Astrocyte of the cerebellum (primary cell): ENCODE results near the gene SLC29A1.

Experiments used
- DNase-seq: peaks from one replicate; pipeline ENCODE4 v3.0.0-alpha.2; 2011; ENCODE audit warnings: low read depth
- H3K4me3 ChIP-seq: 2 replicates; pipeline ENCODE4 v1.5.1; 2011; ENCODE audit warnings: mild to moderate bottlenecking, low read depth, low read length, moderate library complexity
- in situ Hi-C: cut with HindIII; loops from 2 replicates; pipeline ENCODE4 v1.10.0; 2017; ENCODE audit warnings: low sequenced_read_pairs
- TF ChIP-seq, protein P1 (sequence below): IDR thresholded peaks from 2 replicates; pipeline ENCODE4 v1.5.1; 2012; ENCODE audit warnings: low read length, low read depth, moderate library complexity, mild to moderate bottlenecking; ENCODE audit errors: missing control alignments

SLC29A1 gene

DNA sequence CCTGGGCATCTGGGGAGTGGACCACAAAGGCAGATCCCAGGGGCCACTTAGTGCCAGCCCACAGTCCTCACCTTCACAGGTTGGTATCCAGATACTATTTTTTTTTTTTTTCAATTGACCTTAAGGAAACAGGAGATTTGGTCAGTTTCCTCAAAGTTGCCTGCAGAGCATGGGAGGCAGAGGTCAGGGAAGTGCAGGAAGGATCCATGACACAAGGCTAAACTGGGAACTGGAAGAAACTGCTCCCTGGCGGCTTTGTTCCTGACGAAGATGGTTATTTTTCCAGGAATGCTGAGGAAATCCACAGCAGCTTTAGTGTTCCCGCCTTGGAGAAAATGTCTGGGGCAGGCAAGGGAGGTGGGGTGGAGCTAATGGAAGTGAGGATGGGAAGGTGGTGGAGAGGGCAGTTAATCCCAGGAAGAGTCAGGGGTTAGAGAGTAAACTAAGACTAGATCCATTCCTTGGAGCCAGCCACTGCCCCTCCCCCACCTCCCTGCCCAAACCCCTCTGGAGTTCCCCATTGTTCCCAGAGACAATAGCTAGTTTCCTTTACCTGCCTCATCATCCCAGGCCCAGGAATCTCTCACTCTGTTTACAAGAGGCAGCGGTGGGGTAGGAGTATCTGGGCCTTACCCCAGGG, 20.9 kb upstream of the SLC29A1 start:
- no peak for DNase-seq
- TF ChIP-seq, protein P1, sequence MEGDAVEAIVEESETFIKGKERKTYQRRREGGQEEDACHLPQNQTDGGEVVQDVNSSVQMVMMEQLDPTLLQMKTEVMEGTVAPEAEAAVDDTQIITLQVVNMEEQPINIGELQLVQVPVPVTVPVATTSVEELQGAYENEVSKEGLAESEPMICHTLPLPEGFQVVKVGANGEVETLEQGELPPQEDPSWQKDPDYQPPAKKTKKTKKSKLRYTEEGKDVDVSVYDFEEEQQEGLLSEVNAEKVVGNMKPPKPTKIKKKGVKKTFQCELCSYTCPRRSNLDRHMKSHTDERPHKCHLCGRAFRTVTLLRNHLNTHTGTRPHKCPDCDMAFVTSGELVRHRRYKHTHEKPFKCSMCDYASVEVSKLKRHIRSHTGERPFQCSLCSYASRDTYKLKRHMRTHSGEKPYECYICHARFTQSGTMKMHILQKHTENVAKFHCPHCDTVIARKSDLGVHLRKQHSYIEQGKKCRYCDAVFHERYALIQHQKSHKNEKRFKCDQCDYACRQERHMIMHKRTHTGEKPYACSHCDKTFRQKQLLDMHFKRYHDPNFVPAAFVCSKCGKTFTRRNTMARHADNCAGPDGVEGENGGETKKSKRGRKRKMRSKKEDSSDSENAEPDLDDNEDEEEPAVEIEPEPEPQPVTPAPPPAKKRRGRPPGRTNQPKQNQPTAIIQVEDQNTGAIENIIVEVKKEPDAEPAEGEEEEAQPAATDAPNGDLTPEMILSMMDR: no peak
- in situ Hi-C loops: no loop called here
- no peak overlapping the region for H3K4me3 ChIP-seq

DNA sequence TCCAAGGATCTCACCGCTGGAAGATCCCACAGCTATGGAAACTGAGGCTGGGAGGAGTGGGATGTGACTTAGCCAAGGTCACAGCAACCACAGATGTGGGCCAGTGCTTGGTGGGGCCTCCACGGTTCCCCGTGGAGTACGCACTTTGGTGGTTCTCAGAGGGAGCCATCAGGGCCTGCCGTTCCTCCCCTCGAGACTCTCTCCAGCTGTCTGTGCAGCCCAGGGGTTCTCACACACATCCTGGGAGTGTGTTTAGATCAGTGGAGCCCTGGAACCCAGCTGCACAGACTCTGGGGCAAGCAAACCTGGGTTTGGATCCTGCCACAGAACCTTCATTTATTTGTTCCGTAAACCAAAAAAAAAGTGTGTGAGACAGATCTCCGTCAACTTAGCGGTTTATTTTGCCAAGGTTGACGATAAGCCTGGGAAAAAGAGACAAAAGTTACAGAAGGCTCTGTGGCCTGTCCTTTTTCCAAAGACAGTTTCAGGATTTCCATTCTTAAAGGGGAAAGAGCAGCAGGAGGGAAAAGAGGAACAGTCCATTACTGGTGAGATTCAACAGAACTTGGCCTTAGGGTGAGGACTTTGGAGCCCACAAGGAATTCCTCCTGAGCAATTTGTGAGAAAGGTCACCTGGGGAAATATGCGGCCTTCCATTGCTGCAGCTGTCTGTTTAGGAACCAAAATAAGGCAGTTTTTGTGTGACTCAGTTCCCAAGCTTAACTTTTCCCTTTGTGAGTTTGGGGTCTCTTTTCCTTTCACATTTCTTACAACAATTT, 20.2 kb upstream of the SLC29A1 start:
- H3K4me3 ChIP-seq: no peak overlapping the region
- DNase-seq: no peak
- in situ Hi-C loops: no loop called here
- TF ChIP-seq, protein P1: no peak

GRCh38 chr6:44203955-44204354, 19.4 kb upstream of the SLC29A1 start:
- in situ Hi-C loops: no loop called here
- H3K4me3 ChIP-seq: no peak overlapping the region
- TF ChIP-seq, protein P1: no peak
- no peak for DNase-seq

GRCh38 chr6:44207966-44208365, 15.4 kb upstream of the SLC29A1 start:
- in situ Hi-C loops: no loop called here

GRCh38 chr6:44211284-44211683, 12.1 kb upstream of the SLC29A1 start:
- TF ChIP-seq, protein P1: no peak
- no peak for DNase-seq
- in situ Hi-C loops: no loop called here
- H3K4me3 ChIP-seq: no peak overlapping the region

More at GRCh38 chr6:44207966-44208365, 15.4 kb upstream of the SLC29A1 start:
- H3K4me3 ChIP-seq: no peak overlapping the region
- TF ChIP-seq, protein P1: no peak
- no peak for DNase-seq

DNA sequence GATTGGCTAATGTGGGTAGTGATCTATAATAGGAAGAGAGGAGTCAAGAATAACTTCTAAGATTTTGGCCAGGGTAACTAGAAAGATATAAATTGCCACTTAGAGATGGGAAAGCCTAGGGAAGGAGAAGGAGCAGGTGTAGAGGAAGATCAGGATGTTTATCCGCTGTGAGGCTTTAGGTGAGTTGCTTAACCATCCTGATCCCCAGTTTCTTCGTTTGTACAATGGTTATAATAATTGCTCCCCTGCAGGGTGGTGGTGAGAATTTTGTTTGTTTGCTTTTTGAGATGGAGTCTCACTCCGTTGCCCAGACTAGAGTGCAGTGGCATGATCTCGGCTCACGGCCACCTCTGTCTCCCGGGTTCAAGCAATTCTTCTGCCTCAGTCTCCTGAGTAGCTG, 9.1 kb upstream of the SLC29A1 start:
- H3K4me3 ChIP-seq: no peak overlapping the region
- no peak for DNase-seq
- TF ChIP-seq, protein P1: no peak
- in situ Hi-C loops: no loop called here
